ENCODE measurements around the gene GNAI2. TPM values are rescaled to one million over a fixed set of nuclear protein-coding genes. Genes with fewer than 3 reads are reported as not detected.

The GNAI2 gene
- total RNA-seq, 1 experiment from 2014 or later = 201 TPM

- CTCF ChIA-PET = no interaction called here
- no TSS peak for BruUV-seq (replicated peaks)
- Histone ChIP-seq H4K20me1 (ENCODE audit: insufficient read depth) (no peaks in the 10 kb centered on the region), H3K4me2 (no peak overlapping the region), H2AFZ (no peak overlapping the region), H3K27ac (no peak overlapping the region), H3F3A (ENCODE audit: insufficient read depth, low read depth) (peaks cover 24% of the 10 kb centered on the region), H3K27me3 (ENCODE audit: insufficient read depth, low read depth) (no peaks in the 10 kb centered on the region), H3K9me2 (ENCODE audit: insufficient read depth) (no peaks in the 10 kb centered on the region), H3K4me1 (replicated peaks; ENCODE audit: insufficient read depth) (peaks cover 39% of the 10 kb centered on the region), H3K9me3 (ENCODE audit: insufficient read depth, low read depth) (no peaks in the 10 kb centered on the region), H3K36me3 (ENCODE audit: low read depth) (no peaks in the 10 kb centered on the region), H3K4me3 (no peak overlapping the region), H3K79me2 (ENCODE audit: low read depth) (peaks cover 15% of the 10 kb centered on the region)
- intact Hi-C loops (cut with micrococcal nuclease; ENCODE audit: unreplicated experiment) = loop anchor here (1.0 to 5.0 kb wide), 5 partner anchors 13 to 151 kb away; no protein-coding TSS in a partner anchor
- TF ChIP-seq, protein P1, sequence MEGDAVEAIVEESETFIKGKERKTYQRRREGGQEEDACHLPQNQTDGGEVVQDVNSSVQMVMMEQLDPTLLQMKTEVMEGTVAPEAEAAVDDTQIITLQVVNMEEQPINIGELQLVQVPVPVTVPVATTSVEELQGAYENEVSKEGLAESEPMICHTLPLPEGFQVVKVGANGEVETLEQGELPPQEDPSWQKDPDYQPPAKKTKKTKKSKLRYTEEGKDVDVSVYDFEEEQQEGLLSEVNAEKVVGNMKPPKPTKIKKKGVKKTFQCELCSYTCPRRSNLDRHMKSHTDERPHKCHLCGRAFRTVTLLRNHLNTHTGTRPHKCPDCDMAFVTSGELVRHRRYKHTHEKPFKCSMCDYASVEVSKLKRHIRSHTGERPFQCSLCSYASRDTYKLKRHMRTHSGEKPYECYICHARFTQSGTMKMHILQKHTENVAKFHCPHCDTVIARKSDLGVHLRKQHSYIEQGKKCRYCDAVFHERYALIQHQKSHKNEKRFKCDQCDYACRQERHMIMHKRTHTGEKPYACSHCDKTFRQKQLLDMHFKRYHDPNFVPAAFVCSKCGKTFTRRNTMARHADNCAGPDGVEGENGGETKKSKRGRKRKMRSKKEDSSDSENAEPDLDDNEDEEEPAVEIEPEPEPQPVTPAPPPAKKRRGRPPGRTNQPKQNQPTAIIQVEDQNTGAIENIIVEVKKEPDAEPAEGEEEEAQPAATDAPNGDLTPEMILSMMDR (conservative IDR thresholded peaks at IDR 0.05) = no peak
- no peak for TF ChIP-seq EZH2 (IDR thresholded peaks at IDR 0.05; ENCODE audit: low read depth)
- no peak for DNase-seq
- POLR2A ChIA-PET (ENCODE audit: unreplicated experiment) = no interaction called here
Measured at GRCh38 chr3:50273689-50274065, 37.7 kb downstream of the GNAI2 start.

DNA sequence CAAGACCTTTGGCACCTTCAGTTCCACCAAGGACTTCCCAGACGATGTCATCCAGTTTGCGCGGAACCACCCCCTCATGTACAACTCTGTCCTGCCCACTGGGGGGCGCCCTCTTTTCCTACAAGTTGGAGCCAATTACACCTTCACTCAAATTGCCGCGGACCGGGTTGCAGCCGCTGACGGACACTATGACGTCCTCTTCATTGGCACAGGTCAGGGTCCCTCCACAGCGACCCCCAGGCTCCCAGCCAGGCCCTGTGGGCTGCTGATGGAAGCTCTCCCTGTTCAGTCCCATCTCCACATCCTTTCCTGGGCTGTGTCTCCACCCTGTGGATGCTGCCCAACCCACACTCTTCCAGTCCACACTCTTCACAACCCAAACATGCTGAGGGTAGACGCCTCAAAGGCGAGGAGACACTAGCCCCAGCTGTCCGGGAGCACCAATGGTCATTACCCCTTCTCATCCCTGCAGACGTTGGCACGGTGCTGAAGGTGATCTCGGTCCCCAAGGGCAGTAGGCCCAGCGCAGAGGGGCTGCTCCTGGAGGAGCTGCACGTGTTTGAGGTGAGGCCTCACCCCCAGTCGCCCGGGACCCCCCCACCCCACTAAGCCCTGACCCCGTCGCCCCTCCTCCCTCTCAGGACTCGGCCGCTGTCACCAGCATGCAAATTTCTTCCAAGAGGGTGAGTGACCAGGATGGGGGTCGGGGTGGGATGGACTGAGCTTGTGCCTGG lies 38.5 kb downstream of the GNAI2 start:
- Histone ChIP-seq H2AFZ (no peak overlapping the region), H3K27me3 (ENCODE audit: insufficient read depth, low read depth) (no peaks in the 10 kb centered on the region), H4K20me1 (ENCODE audit: insufficient read depth) (no peaks in the 10 kb centered on the region), H3K27ac (no peak overlapping the region), H3F3A (ENCODE audit: insufficient read depth, low read depth) (peaks cover 17% of the 10 kb centered on the region), H3K79me2 (ENCODE audit: low read depth) (peaks cover 15% of the 10 kb centered on the region), H3K9me3 (ENCODE audit: insufficient read depth, low read depth) (no peaks in the 10 kb centered on the region), H3K36me3 (ENCODE audit: low read depth) (no peaks in the 10 kb centered on the region), H3K9me2 (ENCODE audit: insufficient read depth) (no peaks in the 10 kb centered on the region), H3K4me1 (replicated peaks; ENCODE audit: insufficient read depth) (peaks cover 33% of the 10 kb centered on the region), H3K4me2 (no peak overlapping the region), H3K4me3 (no peak overlapping the region)
- intact Hi-C loops (cut with micrococcal nuclease; ENCODE audit: unreplicated experiment) = loop anchor here (1.0 to 5.0 kb wide), 2 partner anchors 50 to 152 kb away; no protein-coding TSS in a partner anchor
- peak in 1 of 2 experiments; percentile 52 for DNase-seq
- no TSS peak for BruUV-seq (replicated peaks)
- TF ChIP-seq, protein P1 (conservative IDR thresholded peaks at IDR 0.05) = peak; percentile 85
- no peak for TF ChIP-seq EZH2 (IDR thresholded peaks at IDR 0.05; ENCODE audit: low read depth)
- CTCF ChIA-PET = interaction anchor here (0.6 kb wide), 1 partner anchor 10 kb away, joined by 3 read pairs; no protein-coding TSS in a partner anchor
- POLR2A ChIA-PET (ENCODE audit: unreplicated experiment) = no interaction called here

- no peak for DNase-seq
- H3F3A ChIP-seq (ENCODE audit: insufficient read depth, low read depth) = peaks cover 13% of the 10 kb centered on the region; the same call in 1 of the 2 replicates
- no peaks in the 10 kb centered on the region for H3K36me3 ChIP-seq (ENCODE audit: low read depth)
- no peak overlapping the region for H3K27ac ChIP-seq
- no peak overlapping the region for H2AFZ ChIP-seq
- no peak overlapping the region for H3K4me2 ChIP-seq
- intact Hi-C loops (cut with micrococcal nuclease; ENCODE audit: unreplicated experiment) = no loop called here
- no TSS peak for BruUV-seq (replicated peaks)
- TF ChIP-seq, protein P1 (conservative IDR thresholded peaks at IDR 0.05) = no peak
- TF ChIP-seq EZH2 (IDR thresholded peaks at IDR 0.05; ENCODE audit: low read depth) = no peak
- peaks cover 25% of the 10 kb centered on the region for H3K4me1 ChIP-seq (replicated peaks; ENCODE audit: insufficient read depth)
- CTCF ChIA-PET = interaction anchor here (0.6 kb wide), 1 partner anchor 11 kb away, joined by 3 read pairs; no protein-coding TSS in a partner anchor
- no peaks in the 10 kb centered on the region for H3K9me2 ChIP-seq (ENCODE audit: insufficient read depth)
- POLR2A ChIA-PET (ENCODE audit: unreplicated experiment) = no interaction called here
- H3K4me3 ChIP-seq = no peak overlapping the region
- H3K9me3 ChIP-seq (ENCODE audit: insufficient read depth, low read depth) = no peaks in the 10 kb centered on the region
- H3K27me3 ChIP-seq (ENCODE audit: insufficient read depth, low read depth) = no peaks in the 10 kb centered on the region
- H4K20me1 ChIP-seq (ENCODE audit: insufficient read depth) = no peaks in the 10 kb centered on the region
- H3K79me2 ChIP-seq (ENCODE audit: low read depth) = peaks cover 12% of the 10 kb centered on the region
Measured at GRCh38 chr3:50275141-50275995, 39.4 kb downstream of the GNAI2 start.

Data from PC-9 (cell line).